22Rv1 (cell line): Measurements from ENCODE around the gene GSTA2.
"Not testable (repeated sequence)": the region's sequence is repeated elsewhere in the genome, so short reads cannot be mapped to it uniquely, and the experiment has no call there.

Experiments used
- H3K27ac ChIP-seq: fragments of 450-650 bp; 2 replicates; pipeline ENCODE4 v1.5.1; 2017
- ZFX ChIP-seq: fragments of 450-650 bp; IDR thresholded peaks from 2 replicates; pipeline ENCODE4 v1.6.1; 2017; ENCODE audit warnings: antibody characterized with exemption, borderline replicate concordance
- TF ChIP-seq, protein P1 (sequence below): fragments of 450-650 bp; IDR thresholded peaks from 2 replicates; pipeline ENCODE4 v1.5.1; 2017; ENCODE audit warnings: mild to moderate bottlenecking

The GSTA2 gene

DNA sequence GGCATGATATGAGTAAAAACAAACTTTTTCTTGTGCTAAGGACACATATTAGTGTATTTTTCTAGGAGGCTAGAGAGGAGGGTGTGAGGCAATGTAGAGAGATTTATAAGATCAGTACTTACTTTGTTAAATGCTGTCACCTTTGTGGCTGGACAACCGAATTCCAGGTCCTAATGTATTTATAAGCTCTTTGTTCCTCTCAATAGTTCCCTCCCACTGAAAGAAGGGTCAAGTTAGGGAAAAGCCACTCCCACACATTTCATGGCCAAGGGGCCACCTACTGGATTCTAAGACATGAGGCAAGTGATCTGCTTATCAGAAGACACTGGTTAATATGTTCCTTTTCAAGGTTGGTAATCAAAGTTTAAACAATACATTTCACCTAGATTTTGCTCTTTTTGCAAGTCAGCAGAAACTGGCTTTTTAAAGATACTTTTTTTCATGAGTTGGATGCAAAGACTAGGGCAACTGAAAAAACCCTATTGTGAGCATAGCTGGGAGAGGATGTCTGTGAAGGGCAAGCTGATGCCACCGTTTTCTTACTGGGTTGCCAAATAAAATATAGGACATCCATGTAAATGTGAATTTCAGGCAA, at the start of gene GSTA2:
Gene GSTA2, minus strand, starts transcription at position 154 of the 595 bp plus-strand sequence. CDS start 5,528 bp downstream, outside the sequence.
- not testable (repeated sequence) for H3K27ac ChIP-seq

DNA sequence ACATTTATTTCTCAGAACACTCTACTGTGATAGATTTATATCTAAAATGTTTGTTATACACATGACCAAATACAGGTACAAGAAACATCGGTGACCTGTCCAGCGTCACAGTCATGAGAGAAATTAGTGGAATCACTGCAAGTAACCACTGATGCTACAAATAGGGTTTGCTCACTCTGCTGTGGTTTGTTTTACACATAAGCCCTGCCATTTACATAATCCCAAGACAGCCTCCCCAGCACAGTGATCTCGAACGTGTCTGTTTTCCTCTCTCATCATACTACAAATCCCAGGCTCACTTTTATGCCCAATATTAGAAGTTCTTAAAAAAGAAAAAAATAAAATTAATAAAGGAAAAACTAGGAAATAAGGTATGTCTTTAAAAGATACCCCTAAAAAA, 46.5 kb upstream of the GSTA2 start:
- H3K27ac ChIP-seq = not testable (repeated sequence)

DNA sequence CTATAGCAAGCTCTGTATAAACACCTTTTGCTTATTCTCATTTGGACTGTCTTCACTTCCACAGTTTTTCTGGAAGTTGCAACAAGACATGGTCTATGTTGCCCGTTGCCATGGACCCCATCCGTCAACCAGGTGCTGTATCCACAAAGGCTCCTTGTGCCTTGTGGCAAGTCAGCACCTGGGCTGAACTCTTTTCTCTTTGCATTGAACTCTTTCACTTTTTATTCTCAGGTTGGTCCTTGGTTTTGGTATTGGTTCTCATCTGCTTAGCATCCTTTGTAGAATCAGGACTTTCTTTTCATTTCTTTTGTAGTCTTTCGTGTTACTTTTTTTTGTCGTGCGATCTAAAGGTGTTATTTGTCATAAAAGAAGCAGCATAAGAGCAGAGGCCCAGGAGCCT, 45.4 kb upstream of the GSTA2 start:
- no peak for TF ChIP-seq ZFX
- TF ChIP-seq, protein P1, sequence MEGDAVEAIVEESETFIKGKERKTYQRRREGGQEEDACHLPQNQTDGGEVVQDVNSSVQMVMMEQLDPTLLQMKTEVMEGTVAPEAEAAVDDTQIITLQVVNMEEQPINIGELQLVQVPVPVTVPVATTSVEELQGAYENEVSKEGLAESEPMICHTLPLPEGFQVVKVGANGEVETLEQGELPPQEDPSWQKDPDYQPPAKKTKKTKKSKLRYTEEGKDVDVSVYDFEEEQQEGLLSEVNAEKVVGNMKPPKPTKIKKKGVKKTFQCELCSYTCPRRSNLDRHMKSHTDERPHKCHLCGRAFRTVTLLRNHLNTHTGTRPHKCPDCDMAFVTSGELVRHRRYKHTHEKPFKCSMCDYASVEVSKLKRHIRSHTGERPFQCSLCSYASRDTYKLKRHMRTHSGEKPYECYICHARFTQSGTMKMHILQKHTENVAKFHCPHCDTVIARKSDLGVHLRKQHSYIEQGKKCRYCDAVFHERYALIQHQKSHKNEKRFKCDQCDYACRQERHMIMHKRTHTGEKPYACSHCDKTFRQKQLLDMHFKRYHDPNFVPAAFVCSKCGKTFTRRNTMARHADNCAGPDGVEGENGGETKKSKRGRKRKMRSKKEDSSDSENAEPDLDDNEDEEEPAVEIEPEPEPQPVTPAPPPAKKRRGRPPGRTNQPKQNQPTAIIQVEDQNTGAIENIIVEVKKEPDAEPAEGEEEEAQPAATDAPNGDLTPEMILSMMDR = no peak
- H3K27ac ChIP-seq = no peak overlapping the region

DNA sequence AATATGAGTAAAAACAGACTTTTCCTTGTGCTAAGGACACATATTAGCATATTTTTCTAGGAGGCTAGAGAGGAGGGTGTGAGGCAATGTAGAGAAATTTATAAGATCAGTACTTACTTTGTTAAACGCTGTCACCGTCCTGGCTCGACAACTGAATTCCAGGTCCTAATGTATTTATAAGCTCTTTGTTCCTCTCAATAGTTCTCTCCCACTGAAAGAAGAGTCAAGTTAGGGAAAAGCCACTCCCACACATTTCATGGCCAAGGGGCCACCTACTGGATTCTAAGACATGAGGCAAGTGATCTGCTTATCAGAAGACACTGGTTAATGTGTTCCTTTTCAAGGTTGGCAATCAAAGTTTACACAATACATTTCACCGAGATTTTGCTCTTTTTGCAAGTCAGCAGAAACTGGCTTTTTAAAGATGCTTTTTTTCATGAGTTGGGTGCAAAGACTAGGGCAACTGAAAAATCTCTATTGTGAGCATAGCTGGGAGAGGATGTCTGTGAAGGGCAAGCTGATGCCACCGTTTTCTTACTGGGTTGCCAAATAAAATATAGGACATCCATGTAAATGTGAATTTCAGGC, 40.5 kb upstream of the GSTA2 start, which contains the start of gene GSTA1:
Gene GSTA1, minus strand, starts transcription at position 149 of the 588 bp plus-strand sequence. CDS start 4,549 bp downstream, outside the sequence.
- not testable (repeated sequence) for H3K27ac ChIP-seq

DNA sequence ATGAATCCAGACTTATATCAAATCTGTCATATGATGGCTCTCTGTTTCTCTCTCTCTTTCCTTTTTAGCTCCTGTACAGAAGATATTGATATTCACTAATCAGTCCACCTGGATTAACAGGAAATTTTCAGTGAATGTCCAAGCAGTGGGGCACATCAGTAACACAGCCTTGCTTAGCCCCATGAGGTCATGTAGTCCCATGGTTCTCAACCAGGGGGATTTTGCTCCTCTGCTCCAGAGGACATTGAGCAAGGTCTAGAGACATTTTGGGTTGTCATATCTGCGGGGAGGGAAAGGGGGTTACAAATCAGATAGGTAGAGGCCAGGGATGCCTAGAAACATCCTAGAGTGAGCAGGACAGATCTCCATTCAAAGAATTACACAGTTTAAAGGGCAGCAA, 39.5 kb upstream of the GSTA2 start:
- H3K27ac ChIP-seq = no peak overlapping the region
- TF ChIP-seq, protein P1 = no peak
- TF ChIP-seq ZFX = no peak

DNA sequence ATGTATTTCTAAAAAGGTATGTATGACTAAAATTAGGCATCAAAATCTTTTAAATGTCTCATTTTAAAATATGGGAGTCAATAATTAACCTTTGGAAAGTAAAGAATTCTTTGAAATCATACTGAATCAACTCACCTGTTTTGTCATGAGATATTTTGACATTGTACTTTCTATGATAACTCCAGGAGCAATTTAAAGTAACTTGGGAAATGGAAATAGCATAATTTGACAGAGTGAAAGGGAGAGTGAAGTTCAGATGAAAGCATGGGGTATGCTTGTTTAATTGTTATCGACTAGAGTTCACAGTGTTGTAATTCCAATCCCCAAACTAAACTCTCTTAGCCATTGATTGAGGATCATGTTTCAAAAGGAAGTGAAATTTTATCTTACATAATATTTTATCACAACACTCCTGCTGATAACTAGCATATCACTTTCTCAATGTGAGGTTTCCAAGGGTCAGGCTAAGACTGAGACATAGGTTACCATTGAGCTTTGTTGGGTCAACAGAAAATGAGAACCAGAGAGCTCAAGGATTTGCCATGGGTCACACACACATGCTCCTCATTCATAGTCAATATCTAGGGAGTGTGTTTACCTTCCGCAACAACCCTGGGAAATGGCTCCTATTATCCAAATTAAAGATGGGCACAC, 38.0 kb upstream of the GSTA2 start:
- no peak overlapping the region for H3K27ac ChIP-seq
- TF ChIP-seq ZFX = no peak
- TF ChIP-seq, protein P1 = no peak

DNA sequence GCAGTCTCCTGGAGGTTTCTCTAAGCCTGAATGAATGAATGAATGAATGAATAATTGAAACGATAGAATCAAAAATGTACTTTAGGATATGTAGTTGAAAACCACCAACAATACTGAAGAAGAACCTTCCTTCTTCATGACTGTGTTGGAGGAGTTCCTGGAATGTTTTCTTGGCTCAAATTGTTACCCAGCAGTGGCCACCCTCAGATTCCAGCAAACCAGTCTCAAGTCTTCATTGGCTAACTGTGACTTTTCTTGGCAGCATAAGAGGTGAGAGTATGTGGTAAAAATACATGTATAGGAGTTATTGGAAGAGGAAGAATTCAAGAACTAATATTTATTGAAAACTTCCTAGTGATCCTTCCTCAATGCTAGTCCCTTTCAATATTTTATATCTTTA, 36.0 kb upstream of the GSTA2 start:
- not testable (repeated sequence) for H3K27ac ChIP-seq

DNA sequence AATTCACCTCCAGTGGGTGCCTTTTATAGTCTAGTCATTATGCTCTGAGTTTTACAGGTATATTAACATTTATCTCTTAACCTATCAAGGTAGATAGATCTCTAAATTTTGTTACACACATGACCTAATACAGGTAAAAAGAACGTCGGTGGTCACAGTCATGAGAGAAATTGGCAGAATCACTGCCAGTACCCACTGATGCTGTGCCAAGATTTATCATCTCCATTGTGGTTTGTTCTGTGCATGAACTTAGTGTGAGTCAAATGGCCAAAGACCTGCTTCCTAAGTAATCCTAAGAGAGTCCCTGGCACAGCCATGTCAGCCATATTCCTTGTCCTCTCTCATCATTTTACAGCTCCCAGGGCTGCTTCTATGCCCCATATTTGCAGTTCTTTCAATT, 31.1 kb upstream of the GSTA2 start:
- not testable (repeated sequence) for H3K27ac ChIP-seq

DNA sequence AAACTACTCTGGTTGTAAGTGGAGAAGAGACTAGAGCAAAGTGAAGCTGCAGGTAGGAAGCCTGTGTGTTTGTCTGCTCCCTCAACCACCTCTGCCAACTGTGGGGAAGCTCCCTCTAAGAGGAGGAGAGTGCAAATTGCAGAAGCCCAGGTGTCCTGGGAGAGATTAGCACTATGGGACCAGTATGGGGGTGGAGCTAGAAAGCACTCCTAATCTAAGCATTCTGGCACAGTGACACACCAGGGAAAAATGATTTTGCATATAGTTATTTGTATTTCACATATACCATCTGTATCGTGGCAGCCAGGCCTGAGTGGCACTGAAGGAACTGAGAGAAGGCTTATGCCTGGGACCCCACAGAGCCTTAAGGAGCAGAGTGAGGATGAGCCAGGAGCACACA, 27.6 kb upstream of the GSTA2 start:
- no peak overlapping the region for H3K27ac ChIP-seq

DNA sequence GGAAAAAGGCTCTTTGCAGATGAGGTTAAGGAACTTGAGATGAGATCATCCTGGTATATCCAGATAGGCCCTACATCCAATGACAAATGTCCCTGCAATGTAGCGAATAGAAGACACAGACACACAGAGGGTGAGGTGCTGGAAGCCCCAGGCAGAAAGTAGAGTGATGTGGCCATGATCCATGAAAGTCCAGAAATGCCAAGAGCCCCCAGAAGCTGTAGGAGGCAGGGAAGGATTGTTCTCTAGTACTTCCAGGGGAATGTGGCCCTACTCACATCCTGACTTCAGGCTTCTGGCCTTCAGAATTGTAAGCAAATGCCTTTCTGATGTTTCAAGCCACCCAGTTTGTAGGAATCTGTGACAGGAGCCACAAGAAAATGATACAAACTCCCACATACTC, 26.4 kb upstream of the GSTA2 start:
- H3K27ac ChIP-seq = not testable (repeated sequence)

More for the DNA sequence above, 27.6 kb upstream of the GSTA2 start:
- TF ChIP-seq ZFX = no peak
- TF ChIP-seq, protein P1 = no peak
